Colonic mucosa (tissue), 4 donors: ENCODE measurements around the gene SPINK5. TPM values are rescaled to one million over a fixed set of nuclear protein-coding genes. Genes with fewer than 3 reads are reported as not detected.
A peak's percentile ranks its signal among the peaks of the same experiment; 100 is the strongest.

ENCODE experiments used
- DNase-seq: peaks from one replicate; pipeline ENCODE4 v3.0.0-alpha.2; 2020
- H3K27ac ChIP-seq: fragments of 200-600 bp; one replicate; pipeline ENCODE4 v1.8.0; 2021
- H3K27me3 ChIP-seq: fragments of 200-600 bp; one replicate; pipeline ENCODE4 v1.8.0; 2021
- H3K36me3 ChIP-seq: fragments of 200-600 bp; one replicate; pipeline ENCODE4 v1.8.0; 2021
- H3K4me1 ChIP-seq: fragments of 200-600 bp; one replicate; pipeline ENCODE4 v1.8.0; 2021; ENCODE audit warnings: mild to moderate bottlenecking
- H3K4me3 ChIP-seq: fragments of 200-600 bp; one replicate; pipeline ENCODE4 v1.8.0; 2021
- H3K9ac ChIP-seq, 2 donors: one replicate each; pipeline ENCODE4 v1.7.0; 2013; ENCODE audit warnings: control low read depth in 2 of 2, low read depth in 2 of 2, low read length in 2 of 2
- H3K9me3 ChIP-seq: fragments of 200-600 bp; one replicate; pipeline ENCODE4 v1.8.0; 2021
- intact Hi-C: fragments of 100-400 bp; cut with DNase I; formaldehyde crosslinking; loops from one replicate; pipeline ENCODE4 v1.14.1; 2022
- total RNA-seq, 2 donors: library from RNA; stranded (reverse); fragmentation: NEBNext Ultra II Directional in 1 of 2; extraction: Animal tissue kit (Norgen Biotek cat#: 25700) in 1 of 2; gene quantifications; one replicate each; pipeline ENCODE4 v1.2.1, GENCODE V29; 2021
- TF ChIP-seq, protein P1 (sequence below): fragments of 200-600 bp; IDR thresholded peaks from one replicate; pipeline ENCODE4 v1.8.0; 2022; ENCODE audit warnings: antibody characterized with exemption, mild to moderate bottlenecking
- donor health status: healthy.
- donor health status: DM: no; HTN: no; CAD: no.
- donor health status: DM: no; HTN: no; CAD: no.

The SPINK5 gene
- total RNA-seq, 2 donors from 2014 or later: 25.6 to 29.0 TPM

DNA sequence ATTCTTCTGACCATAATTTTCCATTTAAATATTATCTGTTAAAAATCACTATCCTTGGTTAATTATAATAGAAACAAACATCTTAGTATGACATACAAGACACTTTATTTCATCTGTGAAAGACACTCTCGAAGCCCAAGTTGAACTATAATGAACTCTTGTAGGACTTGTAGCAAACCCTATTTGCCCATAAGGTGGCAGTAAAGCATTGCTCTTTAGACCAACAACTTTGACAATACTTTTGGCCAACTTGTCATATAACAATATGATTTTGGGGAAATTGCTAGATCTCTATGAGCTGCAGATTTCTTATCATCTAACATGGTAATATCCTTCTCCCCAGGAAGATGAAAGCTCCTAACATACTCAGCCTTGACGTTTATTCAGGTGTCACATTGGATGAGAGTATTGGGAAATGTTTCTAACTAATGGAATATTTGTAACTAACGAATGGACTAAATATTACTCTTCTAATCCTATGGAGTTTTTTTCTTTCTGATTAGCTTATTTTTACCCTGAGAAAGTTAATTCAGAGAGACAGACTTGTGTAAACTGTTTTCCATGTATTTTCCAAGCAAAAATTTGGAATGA is 115.5 kb downstream of the SPINK5 start:
- TF ChIP-seq, protein P1, sequence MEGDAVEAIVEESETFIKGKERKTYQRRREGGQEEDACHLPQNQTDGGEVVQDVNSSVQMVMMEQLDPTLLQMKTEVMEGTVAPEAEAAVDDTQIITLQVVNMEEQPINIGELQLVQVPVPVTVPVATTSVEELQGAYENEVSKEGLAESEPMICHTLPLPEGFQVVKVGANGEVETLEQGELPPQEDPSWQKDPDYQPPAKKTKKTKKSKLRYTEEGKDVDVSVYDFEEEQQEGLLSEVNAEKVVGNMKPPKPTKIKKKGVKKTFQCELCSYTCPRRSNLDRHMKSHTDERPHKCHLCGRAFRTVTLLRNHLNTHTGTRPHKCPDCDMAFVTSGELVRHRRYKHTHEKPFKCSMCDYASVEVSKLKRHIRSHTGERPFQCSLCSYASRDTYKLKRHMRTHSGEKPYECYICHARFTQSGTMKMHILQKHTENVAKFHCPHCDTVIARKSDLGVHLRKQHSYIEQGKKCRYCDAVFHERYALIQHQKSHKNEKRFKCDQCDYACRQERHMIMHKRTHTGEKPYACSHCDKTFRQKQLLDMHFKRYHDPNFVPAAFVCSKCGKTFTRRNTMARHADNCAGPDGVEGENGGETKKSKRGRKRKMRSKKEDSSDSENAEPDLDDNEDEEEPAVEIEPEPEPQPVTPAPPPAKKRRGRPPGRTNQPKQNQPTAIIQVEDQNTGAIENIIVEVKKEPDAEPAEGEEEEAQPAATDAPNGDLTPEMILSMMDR: peak; percentile 50
- intact Hi-C loops: loop anchor here (10.0 kb wide), 2 partner anchors 195 to 265 kb away; no protein-coding TSS in a partner anchor

DNA sequence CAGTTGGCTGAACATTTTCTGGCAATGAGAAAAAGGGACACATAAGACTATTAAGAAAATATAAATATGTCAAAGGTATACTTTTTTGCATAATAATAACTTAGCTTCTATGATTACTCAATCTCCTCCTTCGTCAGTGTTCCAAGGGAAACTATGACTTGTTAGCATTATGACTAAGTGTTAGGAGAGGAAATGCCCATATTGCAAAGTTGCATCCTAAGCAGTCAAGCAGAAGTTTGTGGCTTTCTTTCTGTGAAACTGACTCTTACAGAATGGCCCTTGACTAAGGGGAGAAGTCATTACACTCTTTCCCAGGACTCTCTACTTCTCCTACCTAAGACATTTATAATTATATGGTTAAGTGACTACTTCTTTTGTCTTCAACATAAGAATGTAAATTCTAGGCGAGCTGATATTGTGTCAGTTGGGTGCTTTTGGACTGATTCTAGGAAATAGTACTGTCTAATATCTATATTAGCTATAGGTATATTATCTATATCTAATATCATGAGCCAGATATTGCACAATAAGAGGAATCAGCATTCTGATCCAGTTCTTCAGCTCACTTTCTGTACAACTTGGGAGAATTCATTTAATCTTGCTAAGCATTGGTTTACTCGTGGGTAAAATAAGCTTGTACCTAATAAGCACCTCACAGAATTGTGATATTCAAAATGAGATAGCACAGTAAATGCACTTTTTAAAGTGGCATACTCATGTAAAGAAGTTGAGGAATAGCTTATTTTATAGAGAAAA is 122.6 kb downstream of the SPINK5 start:
- no peaks in the 10 kb centered on the region for H3K9me3 ChIP-seq
- intact Hi-C loops: no loop called here
- no peak overlapping the region for H3K9ac ChIP-seq

More for the DNA sequence above, 115.5 kb downstream of the SPINK5 start:
- Histone ChIP-seq H3K9me3 (no peaks in the 10 kb centered on the region), H3K9ac (no peak overlapping the region), H3K4me1 (no peaks in the 10 kb centered on the region), H3K4me3 (no peak overlapping the region), H3K27me3 (no peaks in the 10 kb centered on the region), H3K27ac (no peak overlapping the region), H3K36me3 (no peaks in the 10 kb centered on the region)
- peak; percentile 18 for DNase-seq

More for the DNA sequence above, 122.6 kb downstream of the SPINK5 start:
- no peaks in the 10 kb centered on the region for H3K4me1 ChIP-seq
- no peak for DNase-seq
- H3K4me3 ChIP-seq: no peak overlapping the region
- H3K36me3 ChIP-seq: no peaks in the 10 kb centered on the region
- TF ChIP-seq, protein P1: no peak
- no peak overlapping the region for H3K27ac ChIP-seq
- H3K27me3 ChIP-seq: no peaks in the 10 kb centered on the region

Other genes starting within 250 kb of the SPINK5 start
- 100 to 1,000 TPM; 423 to 623 TPM for gene SPINK1, start 232.3 kb upstream of the SPINK5 start, total RNA-seq
- under 1 TPM in 1 of 2 donors, not detected in 1; 0.67 TPM for gene SCGB3A2, start 185.3 kb upstream of the SPINK5 start, total RNA-seq
- not detected for gene C5orf46, start 157.4 kb upstream of the SPINK5 start, total RNA-seq
- gene SPINK14, start 104.6 kb downstream of the SPINK5 start, total RNA-seq: not detected
- under 1 TPM in 1 of 2 donors, not detected in 1; 0.45 TPM for gene SPINK6, start 139.1 kb downstream of the SPINK5 start, total RNA-seq
- under 1 TPM in 1 of 2 donors, not detected in 1; 0.27 TPM for gene MARCOL, start 174.5 kb downstream of the SPINK5 start, total RNA-seq
- under 1 TPM in 1 of 2 donors, not detected in 1; 0.40 TPM for gene SPINK13, start 204.8 kb downstream of the SPINK5 start, total RNA-seq
- gene SPINK7, start 248.4 kb downstream of the SPINK5 start, total RNA-seq: not detected